NOMO-1 treated with dmso at 0.1 percent for 144 hours (cell line): ENCODE data around the gene PEAK1.

Experiments used
- DNase-seq: peaks from one replicate; lab custom pipeline; 2025; ENCODE audit not compliant: unreplicated experiment; lab: John Stamatoyannopoulos, UW

PEAK1 gene

DNA sequence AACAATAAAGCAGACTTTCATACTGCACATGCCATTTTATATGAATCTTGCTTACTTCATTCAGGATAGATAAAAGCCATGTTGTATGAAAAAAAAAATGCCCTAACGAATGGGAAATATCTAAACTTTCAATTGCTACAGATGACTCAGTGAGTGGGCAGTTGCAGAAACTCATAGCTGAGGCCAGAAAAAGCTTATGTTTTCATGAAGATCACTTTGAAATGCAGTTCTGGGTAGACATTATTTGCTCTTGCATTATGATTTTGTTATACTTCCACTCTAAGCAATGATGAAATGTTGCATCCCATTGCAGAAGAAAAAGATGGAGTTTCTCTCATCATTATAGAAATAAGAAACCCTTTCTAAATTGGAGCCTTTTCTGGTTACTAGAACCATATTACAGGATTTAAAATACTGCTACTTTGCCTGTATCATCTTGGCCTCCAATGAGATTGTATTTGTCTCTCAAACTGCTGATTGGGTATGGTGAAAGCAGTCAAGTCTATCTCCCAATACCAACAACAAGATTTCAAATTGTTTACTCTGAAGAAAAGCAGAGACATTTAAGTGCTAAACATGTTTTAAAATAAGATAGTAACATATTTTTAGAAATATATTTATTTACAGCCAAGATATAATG, 17.0 kb downstream of the PEAK1 start:
- no peak for DNase-seq

DNA sequence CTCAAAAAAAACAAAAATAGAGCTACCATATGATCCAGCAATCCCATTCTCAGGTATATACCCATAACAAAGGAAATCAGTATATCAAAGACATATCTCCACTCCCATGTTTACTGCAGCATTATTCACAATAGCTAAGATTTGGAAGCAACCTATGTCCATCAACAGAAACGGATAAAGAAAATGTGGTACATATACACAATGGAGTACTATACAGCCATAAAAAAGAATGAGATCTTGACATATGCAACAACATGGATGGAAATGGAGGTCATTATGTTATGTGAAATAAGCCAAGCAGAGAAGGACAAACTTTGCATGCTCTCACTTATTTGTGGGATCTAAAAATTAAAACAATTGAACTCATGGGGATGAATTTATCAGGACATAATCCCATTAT, 19.6 kb downstream of the PEAK1 start:
- no peak for DNase-seq

DNA sequence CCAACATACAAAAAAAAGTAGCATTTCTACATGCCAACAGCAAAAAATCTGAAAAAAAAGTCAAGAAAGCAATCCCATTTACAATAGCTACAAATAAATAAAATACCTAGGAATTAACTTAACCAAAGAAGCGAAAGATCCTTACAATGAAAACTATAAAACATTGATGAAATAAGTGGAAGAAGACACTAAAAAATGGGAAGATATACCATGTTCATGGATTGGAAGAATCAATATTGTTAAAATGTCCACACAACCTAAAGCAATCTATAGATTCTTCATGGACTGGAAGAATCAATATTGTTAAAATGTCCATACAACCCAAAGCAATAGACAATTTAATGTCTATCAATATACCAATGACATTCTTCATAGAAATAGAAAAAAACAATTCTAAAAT, 21.0 kb downstream of the PEAK1 start:
- no peak for DNase-seq

DNA sequence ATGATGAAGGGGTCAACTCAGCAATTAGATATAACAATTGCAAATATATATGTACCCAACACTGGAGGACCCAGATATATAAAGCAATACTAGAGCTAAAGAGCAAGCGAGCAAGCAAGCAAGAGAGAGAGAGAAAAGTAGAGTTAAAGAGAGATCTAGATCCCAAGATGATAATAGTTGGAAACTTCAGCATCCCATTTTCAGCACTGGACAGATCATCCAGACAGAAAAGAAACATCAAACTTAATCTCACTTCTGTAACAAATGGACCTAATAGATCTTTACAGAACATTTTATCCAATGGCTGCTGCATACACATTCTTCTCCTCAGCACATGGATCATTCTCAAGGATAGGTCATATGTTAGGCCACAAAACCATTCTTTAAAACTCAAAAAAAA, 23.2 kb downstream of the PEAK1 start:
- no peak for DNase-seq

DNA sequence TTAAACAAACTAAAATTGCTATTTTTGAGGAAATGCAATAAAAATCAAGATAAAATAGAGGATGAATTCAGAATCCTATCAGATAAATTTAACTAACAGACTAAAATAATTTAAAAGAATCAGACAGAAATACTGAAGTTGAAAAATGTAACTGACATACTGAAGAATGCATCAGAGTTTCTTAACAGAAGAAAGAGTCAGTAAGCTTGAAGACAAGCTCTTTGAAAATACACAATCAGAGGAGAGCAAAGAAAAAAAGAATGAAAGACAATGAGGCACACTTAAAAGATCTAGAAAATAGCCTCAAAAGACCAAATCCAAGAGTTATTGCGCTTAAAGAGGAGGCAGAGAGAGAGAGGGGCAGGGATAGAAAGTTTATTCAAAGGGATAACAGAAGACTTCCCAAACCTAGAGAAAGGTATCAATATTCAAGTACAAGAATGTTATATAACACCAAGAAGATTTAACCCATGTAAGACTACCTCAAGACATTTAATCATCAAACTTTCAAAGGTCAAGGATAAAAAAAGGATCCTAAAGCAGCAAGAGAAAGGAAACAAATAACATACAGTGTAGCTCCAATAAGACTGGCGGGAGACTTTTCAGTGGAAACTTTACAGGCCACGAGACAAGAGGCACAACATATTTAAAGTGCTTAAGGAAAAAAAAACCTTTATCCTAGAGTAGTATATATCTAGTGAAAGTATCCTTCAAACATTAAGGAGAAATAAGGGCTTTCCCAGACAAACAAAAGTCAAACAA, 24.7 kb downstream of the PEAK1 start:
- no peak for DNase-seq

DNA sequence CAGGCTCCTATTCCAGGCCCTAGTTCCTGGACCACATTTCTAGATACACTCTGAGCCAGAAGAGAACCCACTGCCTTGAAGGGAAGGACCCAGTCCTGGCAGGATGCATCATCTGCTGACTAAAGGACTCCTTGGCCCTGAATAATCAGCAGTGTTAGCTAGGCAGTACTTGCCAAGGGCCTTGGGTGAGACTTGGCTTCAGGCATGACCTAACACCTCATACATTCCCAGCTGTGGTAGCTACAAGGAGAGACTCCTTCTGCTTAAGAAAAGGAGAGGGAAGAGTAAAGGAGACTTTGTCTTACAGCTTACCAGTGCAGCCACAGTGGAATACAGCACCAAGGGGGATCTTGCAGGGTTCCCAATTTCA, 26.4 kb downstream of the PEAK1 start:
- DNase-seq: no peak

DNA sequence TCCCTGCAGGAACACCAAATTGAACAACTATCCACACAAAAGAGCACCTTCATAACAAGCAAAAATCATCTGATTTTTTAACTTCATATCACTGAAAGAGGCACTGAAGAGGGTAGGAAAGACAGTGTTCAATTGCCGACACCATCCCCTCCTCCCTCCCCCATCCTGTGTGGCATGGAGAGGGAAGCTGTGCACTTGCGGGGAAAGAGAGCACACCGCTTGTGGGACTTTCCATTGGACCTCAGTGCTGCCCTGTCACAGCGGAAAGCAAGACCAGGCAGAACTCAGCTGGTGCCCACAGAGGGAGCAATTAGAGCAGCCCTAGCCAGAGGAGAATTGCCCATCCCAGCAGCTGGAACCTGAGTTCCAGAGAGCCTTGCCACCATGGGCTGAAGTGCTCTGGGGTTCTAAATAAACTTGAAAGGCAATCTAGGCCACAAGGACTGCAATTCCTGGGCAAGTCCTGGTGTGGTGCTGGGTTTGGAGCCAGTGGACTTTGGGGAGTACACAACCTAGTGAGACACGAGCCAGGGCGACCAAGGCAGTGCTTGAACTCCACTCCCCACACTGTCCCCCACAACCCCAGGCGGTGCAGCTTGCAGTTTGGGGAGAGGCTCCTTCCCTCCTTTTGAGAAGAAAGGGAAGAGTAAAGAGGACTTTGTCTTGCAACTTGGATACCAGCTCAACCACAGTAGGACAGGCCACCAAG, 27.0 kb downstream of the PEAK1 start:
- no peak for DNase-seq

DNA sequence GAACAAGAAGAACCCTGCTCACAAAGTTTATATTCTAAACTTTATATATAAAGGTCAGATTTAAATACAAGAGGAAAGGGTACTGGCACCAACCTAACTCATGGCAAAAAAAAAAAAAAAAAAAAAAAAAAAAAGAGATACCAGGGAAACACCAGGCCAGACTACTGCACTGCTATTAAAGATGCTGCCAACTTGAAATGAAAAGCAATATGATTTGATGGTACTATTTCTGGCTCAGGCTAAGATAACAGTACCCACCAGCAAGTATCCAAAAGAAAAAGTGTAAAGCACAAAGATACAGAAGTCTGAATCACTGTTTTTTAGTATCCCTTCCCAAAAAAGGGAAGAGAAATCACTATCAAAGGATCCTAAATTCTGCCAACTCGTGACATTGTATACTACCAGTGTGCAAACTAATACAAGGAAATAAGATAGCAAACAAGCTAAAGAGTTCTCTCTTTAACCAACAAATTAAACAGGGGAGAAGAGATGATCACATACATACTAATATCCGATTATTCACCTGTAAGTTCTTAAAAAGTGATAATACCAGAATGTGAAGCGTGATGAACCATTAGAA, 28.4 kb downstream of the PEAK1 start:
- no peak for DNase-seq

DNA sequence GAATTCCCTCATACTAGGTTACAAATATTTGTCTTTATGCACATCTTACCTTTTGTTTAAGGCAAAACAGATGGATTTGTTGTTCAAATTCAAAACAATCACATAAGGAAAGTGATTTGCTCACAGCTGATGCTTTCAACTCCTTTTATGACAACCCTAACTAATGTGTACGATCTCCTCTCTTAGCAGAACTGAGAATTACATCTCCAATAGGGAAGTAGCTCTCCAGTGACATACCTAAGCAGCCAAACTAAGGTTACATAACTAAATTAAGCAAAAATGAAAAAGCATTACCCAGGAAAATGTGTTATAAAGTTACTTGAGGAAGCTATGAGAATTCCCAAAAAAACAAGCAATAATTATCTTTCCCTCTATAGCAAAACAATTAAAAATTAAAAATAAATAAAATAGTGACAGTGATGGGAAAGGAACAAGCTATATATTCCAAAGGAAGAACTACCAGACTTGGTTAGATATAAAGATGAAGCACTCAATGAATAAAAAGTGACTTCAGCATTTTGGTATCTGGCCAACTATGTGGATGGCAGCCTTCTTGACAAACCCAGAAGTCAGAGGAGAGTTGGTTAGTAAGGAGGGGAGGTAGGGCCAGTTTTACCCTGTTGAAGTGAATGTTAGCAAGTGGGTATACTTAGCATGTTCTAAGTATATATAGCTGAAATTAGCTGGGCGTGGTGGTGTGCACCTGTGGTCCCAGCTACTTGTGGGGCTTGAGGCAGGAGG, 32.4 kb downstream of the PEAK1 start:
- DNase-seq: peak; percentile 18

DNA sequence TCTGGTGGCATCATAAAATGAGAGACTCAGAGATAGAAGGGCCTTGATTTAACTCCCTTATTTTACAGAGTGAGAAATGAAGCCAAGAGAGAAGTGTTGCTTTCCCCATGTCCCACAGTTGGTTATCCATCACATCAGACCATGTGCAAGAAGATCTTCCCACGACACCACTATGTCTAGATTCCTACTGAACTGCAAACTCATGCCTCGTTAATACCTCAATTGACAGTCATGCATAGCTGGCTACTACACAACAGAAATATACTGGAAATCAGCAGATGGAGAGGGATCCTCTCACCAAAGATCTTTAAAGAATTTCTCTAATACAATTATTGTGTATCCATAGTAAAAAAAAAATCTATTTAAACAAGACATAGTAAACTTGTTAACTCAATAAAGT, 33.3 kb downstream of the PEAK1 start:
- no peak for DNase-seq

DNA sequence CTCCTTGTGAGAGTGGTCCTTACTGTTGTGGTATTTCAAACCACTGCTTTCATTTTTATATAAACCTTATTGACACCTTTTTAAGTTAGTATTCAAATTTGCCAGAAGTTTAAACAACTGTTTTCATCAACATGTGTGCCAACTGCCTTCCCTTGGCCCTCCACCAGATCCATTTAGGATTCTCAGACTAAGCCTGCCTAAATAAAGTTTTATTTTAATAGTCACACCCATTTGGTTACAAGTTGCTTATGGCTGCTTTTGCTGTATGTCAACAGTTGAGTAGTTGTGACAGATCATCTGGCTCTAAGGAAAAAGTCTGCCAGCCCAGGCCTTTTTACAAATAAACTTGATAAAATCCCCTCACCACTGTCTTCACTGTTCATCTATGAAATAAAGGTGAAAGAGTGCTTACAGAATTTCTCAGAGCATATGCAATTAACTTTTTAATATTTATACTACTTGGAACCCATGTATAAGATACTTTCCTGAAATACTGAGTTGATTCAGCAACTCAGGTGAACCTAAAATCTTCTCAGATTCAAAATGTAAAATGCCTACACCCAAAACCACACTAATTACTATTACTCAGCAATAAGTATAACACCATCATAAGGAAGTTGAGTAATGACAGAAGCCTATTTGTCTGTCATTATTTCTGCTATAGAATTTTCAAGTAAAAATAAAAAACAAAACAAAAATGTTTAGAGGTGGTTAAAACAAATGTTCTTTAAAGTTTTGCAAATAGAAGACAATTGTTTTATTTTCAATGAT, 35.1 kb downstream of the PEAK1 start:
- peak; percentile 2 for DNase-seq

DNA sequence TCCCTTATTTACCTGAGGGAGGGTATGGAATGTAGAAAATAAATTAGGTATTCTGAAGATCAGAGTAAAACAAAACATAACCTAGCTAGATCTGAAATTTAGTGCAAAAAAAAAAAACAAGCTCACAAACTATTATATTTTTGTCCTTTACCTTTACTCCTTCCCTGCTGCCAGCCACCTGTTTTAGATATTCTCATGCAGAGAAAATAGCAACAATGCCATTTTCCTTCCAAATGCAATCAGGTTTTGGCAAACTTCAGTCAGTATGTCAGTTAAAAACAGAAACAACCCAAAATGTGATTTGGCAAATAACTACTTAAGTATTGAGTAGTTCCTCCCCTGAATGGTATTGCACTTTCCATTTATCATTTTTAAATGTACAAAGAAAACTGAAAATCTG, 35.8 kb downstream of the PEAK1 start:
- DNase-seq: no peak

DNA sequence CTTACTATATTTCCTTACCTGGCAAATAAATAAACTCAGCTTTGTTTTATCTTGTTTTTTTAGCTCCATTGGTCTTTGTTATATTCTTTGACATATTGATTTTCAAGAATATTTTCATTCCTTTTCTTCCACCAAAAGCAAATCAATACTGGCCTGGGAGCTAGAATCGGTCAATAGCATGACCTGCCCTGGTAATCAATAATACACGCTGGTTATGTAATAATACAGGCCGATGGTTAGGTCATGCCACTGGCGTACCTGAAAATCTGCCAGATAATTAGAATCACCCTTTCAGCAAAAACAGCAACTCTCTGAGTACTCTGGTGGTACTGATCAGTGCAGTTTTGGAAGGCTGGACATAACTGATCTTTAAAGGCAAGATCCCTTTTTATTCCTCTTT, 39.9 kb downstream of the PEAK1 start:
- no peak for DNase-seq

DNA sequence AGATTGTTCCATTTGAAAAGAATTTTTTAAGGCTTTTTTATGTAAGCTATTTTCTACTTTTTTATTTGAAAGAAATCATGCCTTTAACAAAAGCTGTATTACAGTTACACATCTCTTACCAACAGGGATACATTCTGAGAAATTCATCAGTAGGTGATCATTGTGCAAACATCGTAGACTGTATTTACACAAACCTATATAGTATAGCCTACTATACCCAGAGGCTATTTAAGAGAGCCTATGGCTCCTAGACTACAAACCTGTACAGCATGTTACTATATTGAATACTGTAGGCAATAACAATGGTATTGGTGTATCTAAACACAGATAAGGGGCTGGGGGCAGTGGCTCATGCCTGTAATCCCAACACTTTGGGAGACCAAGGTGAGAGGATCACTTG, 43.1 kb downstream of the PEAK1 start:
- DNase-seq: no peak

DNA sequence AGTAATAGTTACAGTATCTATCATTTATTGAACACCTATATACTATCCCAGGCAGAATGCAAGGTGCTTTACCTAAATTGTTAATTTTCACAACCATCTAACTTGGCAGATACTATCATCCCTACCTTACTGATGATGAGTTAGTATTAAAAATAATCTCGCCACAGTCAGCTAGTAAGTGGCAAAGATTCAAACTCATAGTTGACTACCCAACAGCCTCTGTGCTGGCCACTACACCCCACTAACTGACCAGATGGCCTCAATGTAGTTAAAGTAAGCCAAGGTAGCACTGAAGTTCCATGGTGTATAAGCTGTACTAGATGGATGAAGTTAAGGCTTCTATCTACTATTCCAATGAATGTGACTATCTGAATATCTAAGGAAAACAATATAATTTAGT, 44.8 kb downstream of the PEAK1 start:
- no peak for DNase-seq

DNA sequence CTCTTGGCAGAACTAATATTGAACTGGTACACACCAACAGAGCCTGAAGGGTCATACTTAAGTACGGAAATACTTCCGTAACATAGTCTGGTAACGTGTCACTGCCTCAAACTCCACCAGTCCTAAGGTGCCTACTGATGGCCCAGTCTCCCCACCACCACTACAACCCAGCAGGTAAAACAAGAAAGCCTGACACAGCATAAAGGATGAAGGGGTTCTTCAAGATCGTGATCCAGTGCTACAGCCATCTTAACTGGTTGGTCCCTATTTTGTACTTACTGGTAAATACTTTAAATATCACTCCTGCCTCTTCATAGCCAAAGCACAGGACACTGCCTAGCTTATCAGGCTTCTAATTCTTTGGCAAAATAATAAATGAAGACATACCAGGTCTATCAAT, 46.5 kb downstream of the PEAK1 start:
- no peak for DNase-seq

DNA sequence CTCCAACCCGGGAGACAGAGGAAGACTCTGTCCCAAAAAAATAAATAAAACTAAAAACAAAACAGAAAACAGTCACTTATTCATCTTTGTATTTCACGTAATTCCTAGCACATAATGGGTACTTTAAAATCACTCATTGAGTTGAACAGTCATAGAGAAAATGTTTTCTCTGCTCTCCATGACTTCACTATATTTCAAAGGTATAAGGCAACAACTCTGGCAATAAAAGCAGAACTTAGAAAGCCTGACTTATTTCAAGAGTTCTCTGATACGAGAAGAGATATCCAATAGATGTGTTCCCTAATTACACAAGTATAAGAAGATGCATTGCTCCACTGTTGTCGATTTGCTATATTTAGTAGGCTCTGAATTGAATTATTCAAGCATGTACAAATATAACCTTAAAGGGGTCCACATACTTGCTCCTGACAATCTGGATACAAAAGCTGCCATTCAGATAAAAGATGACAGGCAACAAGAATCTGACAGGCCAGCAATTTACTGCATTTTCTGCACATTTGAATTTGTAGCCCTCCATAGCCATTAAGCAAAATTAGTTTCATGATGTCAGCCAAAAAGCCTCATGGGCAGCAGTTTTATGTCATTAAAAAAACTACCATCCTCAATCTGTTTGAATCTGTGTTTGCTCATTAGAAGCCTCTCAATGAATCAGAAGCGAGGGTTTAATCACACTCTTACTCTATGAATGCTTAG, 47.9 kb downstream of the PEAK1 start:
- DNase-seq: no peak

DNA sequence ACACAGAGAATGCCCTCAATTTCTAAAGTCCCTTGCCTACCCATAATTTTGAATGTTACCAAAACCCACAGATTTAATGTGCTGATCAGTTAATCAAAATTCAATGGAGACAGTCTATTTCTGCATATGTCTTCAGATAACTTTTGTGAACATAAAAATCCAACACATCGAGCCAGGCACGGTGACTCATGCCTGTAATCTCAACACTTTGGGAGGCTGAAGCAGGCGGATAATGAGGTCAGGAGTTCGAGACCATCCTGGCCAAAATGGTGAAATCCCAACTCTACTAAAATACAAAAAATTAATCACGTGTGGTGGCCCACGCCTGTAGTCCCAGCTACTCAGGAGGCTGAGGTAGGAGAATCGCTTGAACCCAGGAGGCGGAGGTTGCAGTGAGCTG, 49.3 kb downstream of the PEAK1 start:
- DNase-seq: no peak

DNA sequence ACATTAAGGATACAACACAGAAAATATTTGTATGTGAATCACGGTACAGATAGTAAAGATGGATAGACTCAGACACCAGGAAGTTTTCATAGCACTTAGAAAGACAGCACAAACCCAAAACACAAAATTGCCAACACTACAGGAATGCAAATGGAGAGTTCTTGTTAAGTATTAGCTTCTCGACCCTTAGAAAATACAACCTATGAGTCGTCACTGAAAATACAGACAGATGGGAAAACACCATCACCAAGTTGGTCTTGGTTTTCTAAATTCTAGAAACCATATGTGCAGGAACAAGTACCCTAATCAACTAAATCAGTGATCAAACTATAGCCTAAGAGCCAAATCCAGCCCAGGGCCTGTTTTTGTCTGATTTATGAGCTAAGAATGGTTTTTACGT, 50.7 kb downstream of the PEAK1 start:
- no peak for DNase-seq

DNA sequence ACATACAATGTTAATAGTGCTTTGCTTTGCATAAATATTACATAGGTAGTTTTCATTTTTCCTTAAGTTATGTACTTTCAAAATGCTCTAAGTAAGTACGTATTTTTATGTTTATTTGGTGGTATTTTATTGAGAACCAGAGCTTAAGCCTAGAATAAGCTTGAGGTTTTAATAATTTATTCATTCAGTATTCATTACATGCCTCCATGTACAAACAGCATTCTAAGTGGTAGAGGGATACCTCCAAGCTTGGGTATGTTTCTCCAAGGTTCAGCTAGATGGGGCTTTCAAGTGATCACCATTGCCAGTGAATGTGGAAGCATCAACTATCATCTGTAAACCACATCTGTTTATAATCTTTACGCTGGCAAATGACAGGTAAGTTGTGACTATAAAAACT, 52.3 kb downstream of the PEAK1 start:
- no peak for DNase-seq
